GM18951 (cell line): ENCODE results near the gene MUC15.

Experiments
- POLR2A ChIP-seq: IDR thresholded peaks from 4 replicates; pipeline ENCODE4 v1.6.1; 2011; ENCODE audit warnings: mild to moderate bottlenecking; ENCODE audit not compliant: insufficient read length, insufficient read depth; ENCODE audit errors: extremely low read depth
- in situ Hi-C: fragments of 300-500 bp; cut with MboI; formaldehyde crosslinking; loops from one replicate; pipeline ENCODE4 v1.12.0; 2022; ENCODE audit warnings: low sequenced_read_pairs, mixed read lengths, inconsistent platforms; ENCODE audit not compliant: unreplicated experiment

MUC15 gene

DNA sequence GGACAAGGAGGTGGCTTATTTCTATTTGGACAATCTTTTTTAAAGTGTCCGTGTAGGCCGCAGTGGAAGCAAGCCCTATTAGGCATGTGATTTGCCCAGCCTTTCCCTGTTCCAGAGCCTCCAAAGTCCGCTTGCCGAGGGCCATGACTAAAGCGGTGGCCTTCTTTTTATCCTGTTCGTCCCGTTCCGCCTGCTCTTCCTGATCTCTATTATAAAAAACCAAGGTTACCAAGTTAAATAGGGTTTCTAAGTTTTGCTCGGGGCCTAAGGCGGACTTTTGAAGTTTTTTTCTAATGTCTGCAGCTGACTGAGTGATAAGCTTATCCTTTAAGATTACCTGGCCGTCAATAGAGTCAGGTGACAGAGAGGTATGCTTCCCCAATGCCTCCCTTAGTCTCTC is 21.6 kb upstream of the MUC15 start:
- in situ Hi-C loops = no loop called here

DNA sequence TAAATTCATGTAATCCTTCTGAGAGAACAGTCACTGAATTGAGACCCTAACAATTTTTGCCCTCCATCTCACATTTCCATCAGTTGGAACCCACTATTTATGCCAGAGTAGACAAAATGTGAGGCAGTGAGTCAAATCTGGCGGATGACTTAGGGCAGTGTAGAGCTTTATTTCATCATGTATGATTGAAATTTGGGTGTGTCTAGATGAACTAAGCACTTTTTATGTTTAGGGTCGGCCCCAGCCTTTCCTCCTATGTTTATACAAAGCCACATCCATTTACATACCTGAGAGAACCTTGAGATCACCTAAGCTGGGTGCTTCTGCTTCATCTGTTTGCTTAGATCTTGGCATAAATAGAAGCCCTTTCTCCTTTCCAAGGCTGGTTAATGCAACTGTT is 15.0 kb upstream of the MUC15 start:
- TF ChIP-seq POLR2A = no peak
- in situ Hi-C loops = no loop called here

More for the DNA sequence above, 21.6 kb upstream of the MUC15 start:
- no peak for TF ChIP-seq POLR2A

DNA sequence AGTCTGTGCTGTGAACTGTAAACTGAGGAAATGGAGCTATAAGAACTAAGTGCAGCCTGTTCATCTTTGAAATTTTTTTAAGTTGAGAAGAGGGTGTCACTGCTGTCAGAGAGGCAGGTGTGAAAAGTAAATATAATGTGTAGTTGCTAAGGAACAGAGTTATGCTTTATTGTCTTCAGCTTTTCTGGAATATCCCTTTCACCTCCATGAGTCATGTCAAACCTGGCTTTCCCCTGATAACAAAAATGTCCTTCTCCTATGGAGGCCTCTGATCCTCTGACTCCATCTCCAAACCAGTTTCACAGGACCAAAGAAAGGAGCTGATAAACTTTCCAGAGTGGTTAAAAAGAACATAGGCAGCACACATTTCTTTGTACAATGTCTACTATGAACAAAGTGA is 12.8 kb upstream of the MUC15 start:
- no peak for TF ChIP-seq POLR2A
- in situ Hi-C loops = no loop called here

DNA sequence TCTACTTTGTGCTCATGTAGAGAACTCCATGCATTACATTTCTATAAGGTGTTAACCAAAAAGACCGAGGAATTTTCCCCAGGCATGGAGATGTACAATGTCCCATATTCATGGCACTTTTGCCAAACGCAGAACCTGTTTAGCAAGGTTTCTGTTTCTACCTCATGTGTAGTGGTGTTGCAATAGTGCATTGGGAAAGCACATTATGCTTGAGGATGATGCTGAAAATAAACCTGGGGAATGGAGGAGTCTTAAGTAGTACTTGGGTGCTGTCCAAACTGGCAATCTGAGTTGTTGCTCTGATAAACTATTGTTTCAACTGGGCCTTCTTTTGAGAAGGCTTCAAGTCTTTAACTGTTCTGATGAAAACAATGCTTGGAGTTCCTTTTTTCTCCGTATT is 11.5 kb upstream of the MUC15 start:
- in situ Hi-C loops = no loop called here

DNA sequence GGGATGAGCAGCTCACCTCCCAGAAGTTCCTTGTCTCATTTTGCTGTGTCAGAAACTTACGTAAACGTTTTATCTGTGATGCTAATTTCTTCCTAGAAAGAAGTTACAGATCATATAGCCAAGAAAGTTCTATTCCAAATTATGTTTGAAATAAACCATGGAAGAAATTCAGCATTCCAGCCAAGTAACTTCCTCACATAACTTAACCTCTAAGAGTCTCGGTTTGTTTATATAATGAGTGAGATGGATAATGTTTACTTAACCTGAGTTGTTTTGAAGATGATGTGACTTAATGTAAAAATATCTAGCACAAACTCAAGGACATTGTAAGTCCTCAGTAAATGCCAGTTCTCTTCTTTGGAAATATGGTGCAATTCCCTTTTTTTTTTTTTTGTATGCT is 8.9 kb upstream of the MUC15 start:
- in situ Hi-C loops = no loop called here
- TF ChIP-seq POLR2A = no peak

More for the DNA sequence above, 11.5 kb upstream of the MUC15 start:
- no peak for TF ChIP-seq POLR2A

DNA sequence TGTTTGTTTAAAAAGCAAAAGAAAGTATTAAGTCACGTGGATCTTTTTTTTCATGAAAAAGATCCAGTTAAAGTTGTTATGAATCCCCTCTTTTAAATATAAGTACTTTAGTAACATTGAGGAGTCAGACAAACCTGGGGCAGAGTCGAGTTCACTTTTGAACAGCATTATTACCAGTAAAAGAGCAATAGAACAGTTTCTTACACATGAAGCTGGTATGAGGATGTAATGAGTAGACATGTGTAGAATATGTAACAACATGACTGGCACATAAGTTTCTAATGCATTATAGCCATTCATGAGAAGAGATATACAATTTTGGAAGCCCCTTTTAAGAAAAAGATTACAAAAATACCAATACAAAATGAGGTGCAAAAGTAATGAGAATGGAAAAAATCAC is 7.6 kb upstream of the MUC15 start:
- no peak for TF ChIP-seq POLR2A
- in situ Hi-C loops = no loop called here

DNA sequence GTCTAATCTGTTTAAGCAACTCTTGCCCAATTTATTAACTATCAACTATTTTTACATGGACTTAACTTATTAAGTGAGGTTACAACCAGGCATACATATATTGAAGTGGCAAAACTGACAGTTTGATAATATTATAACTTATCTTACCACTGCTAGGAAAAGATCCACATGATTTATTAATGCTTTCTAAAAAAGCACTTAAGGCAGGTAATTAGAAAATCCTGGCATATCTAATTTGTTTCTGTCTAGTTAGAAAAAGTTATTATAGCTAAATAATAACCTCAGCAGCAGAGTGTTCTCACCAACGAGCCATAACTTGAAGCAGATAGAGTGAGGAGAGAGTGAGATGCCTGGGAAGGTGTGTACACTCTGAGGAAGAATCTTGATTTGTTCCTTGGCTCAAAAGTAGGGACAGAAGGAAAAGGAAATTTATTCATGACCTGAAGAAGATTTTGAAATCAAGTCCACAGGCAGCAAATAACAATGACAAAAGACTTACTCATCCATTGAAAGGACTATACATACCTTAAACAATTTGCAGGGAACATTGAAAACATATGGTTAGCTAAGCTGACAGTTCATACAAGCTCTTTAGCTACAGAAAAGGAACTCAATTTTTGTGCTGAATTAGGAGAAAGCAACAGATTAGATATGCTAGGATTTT is 7.1 kb upstream of the MUC15 start:
- TF ChIP-seq POLR2A = no peak
- in situ Hi-C loops = no loop called here

DNA sequence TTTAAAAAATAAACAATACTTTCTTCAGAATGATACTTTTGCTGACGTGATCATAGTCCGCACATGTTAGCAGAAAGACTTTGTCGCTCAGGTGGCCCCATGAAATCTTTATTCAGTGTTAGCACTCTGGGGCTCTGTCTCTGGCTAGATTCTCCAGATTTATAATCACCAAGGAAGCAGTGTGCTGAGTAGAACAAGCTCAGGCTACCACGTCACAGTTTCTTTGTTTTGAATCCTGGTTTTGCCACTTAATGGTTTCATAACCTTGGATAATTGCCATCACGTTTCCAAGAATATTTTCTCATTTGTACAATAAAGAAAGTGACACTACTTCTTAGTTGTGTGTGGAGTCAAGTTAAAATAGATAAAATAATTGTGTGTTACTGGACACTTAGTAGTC is 3.9 kb upstream of the MUC15 start:
- in situ Hi-C loops = no loop called here
- TF ChIP-seq POLR2A = no peak

DNA sequence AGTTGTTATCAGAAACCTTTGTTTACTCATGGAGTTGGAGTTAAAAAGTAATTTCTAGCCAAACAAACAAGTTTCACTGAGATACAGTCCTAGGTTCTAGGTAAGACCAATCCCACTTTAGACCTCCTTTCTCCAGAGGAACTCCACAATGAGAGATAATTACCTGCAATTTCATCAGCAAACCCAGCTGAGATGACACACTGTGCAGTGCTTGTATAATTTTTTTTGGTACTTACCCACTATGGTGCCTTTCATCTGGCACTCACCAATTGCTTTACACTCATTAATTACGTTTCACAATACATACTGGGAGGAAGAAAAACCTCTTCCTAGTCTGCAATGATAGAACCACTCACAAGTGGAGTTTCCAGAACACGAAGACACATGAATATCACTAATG is 1.8 kb upstream of the MUC15 start:
- no peak for TF ChIP-seq POLR2A
- in situ Hi-C loops = no loop called here

DNA sequence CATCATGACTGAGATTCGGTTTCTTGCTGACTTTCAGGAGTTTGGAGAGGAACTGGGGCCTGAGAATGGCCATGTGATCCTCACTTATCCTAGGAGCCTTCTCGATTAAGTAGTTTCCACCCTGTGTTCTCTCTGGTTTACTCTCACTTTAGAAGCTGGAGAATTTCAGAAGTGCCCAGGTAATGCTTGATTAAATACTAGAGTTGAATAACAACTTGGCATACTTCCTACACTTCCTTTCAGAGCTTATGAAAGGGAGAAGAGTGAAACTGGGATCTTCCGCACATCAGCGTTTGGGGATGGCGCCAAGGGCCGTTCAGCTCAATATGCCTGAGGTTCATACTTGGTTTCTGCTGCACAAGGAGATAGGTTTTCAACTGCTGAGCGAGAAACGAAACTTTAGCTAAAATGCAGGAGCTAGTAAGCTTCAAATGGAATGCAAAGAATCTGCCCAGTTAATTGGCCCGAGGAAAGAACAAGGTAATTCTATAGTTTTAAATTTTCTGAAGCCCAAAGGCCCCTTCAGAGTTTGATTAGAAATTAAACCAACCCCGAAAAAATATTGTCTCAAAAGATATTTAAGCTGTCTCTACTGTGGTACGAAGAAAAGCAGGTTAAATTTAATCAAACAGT is 823 bp upstream of the MUC15 start:
- in situ Hi-C loops = no loop called here
- no peak for TF ChIP-seq POLR2A

DNA sequence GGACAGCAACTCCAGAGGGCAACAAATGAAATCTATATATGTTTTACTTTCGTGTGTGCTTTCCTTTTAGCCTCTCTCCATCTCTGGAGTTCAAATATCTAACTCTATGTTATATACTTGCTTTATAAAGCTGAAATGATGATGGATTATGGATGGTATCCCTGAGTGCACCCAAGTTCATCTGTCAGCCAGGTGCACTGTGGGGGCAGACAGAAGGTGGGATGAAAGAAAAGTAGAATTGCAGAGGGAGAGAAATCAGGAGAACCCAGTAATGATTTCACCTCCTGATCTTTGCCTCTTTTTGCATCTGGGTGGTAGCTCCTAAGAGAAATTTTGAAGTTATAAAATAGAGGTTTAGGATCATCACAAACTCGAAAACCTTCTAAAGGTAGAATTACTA is 2.4 kb downstream of the MUC15 start:
- TF ChIP-seq POLR2A = no peak
- in situ Hi-C loops = no loop called here

DNA sequence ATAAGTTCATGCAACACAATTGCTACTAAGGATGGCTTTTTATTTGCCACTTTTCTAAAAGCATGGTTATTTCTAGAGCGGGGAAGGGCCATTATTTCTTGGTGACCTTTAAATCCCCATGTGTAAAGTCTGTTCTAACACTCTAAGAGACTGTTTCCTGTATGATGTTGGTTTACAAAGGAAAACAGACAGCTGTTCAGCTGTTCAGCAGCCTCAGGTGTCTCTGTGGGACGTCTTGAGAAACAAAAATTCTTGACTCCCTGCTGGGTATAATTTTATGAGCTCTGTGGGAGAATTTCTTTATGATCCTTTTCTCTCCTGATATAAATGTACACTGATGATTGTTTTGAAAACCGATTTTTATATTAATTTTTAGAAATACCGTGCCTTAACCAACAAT is 13.9 kb downstream of the MUC15 start:
- in situ Hi-C loops = no loop called here
- no peak for TF ChIP-seq POLR2A

DNA sequence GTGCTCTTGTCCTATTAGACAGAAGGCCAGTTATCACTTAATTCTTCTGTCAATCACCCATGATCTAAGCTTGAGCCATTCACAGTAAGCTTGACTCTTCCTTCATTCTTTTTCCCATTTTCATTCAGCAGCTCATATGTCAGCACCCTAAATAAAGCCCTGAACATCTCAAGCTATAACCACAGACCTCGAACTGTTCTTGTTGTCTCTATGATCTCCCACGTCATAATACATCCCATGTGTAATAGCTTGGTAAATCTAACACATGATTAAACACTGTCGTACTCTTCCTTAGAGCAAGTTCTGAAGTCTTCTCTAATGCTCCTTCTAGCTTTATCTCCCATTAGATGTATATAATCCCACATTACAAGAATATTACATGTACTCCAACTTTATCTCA is 14.4 kb downstream of the MUC15 start:
- no peak for TF ChIP-seq POLR2A
- in situ Hi-C loops = no loop called here

DNA sequence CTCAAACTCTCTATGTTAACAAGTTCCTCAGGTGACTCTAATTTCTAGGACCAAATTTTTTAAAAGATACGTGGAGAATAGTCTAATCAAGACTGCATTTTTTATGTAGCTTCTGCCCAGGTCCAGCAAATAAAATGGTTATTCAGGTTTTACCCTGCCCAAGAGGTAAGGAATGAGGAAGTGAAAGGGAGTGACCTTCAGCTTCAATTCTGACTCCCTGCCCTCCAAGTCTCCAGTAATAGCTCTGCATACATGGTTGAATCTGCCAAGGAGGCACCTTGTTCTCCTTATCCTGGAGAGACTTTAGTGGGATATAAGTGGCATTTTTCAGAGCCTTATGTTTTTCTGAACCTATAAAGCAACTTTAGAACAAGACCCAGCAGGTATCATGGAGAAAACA is 15.5 kb downstream of the MUC15 start:
- in situ Hi-C loops = no loop called here
- no peak for TF ChIP-seq POLR2A
